HG03025 (cell line): ENCODE measurements around the gene TACC2.

Source experiments
- ATAC-seq: cut with Tn5 transposase; IDR thresholded peaks from one replicate; pipeline ENCODE4 v1.9.1; 2021; ENCODE audit warnings: mild to moderate bottlenecking, moderate library complexity; ENCODE audit not compliant: unreplicated experiment, low FRiP score

TACC2 gene

DNA sequence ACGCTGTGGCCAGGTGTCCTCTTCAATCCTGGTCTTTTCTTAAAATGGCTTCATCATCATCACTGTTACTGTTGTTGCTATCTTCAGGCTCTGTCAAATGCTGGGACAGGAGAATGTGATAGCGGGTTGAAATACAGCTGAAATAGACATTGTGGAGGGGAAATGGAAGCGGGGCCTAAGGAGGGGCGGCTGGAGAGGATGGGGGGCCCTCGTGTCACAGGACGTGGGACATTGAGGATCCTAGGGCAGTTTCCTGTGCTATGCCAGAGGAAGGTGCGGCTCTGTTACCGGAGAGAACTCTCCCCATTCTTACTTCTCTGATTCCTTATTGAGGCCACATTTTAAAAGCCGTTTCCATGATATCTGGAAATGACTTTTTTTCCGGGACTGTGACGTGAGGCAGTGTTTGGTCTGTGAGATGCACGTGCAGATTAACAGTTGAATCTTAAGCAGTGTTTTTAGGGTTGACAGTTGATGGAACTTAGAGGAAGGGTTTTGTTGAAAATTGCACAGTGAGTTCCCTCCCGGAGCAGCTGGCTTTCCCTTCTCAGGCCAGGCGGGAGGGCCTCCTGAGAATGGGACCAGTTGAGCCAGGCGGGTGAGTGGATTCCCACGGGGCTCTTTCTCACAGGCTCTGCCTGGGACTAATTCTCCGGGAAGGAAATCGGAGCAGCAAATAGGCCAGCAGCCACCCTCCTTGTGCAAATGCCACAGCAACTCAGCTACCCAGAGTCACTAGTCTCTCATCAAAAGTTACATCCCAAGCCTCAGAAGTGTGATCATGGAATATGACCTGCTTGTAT is 125.2 kb downstream of the TACC2 start:
- ATAC-seq: no peak

DNA sequence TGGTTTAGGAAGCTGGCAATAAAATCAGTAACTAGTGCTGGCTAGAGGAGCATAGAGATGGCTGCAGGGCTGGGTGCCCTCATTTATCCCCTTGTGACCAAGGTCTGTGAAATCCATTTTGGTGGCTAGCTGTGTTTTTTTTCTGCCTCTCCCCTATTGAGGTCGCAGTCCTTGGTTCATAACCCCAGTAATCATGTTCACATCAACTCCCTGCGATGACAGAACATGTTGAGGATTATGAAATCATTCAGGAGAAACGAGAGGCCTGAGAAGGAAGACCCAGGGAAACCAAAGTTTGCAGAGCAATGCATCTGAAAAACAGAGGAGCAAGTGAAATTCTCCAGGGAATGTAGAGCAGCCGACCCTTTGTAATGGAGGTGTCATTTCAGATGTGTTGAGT is 126.9 kb downstream of the TACC2 start:
- ATAC-seq: no peak

DNA sequence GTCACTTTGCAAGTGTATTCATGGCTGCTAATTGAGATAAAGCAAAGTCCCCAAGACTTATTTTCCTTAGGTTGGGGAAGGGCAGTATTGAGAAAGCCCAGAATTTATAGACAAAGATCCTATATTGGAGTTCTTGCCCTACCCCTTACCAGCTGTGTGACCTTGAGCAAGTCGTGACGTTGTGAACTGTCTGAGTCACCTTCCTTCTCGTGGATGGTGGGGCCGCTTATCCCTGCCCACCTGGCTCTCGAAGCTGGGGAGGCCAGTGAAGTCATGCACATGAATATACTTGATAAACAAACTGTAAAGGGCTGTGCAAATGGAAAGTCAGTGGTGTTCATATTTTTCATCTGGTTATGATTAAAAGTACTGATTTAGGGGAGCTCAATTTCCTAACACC is 127.4 kb downstream of the TACC2 start:
- ATAC-seq: no peak

DNA sequence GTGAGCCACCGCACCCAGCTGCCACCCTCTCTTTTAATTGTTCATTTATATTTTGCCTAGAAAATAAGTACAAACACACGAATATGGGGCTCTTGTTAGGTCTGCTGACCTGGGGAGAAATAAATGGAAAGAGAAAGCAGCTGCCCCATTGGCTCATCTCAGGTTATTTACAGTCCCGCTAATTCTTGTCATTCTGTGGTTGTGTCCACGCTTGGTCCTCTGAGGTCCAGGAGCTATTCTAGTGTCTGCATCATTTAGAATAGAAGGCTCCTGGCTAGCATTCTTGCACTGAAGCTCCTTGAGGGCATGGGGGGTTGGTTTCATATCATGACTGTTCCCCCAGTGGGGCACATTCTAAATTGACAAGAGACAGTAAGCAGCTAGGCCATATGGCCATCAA is 128.5 kb downstream of the TACC2 start:
- no peak for ATAC-seq

DNA sequence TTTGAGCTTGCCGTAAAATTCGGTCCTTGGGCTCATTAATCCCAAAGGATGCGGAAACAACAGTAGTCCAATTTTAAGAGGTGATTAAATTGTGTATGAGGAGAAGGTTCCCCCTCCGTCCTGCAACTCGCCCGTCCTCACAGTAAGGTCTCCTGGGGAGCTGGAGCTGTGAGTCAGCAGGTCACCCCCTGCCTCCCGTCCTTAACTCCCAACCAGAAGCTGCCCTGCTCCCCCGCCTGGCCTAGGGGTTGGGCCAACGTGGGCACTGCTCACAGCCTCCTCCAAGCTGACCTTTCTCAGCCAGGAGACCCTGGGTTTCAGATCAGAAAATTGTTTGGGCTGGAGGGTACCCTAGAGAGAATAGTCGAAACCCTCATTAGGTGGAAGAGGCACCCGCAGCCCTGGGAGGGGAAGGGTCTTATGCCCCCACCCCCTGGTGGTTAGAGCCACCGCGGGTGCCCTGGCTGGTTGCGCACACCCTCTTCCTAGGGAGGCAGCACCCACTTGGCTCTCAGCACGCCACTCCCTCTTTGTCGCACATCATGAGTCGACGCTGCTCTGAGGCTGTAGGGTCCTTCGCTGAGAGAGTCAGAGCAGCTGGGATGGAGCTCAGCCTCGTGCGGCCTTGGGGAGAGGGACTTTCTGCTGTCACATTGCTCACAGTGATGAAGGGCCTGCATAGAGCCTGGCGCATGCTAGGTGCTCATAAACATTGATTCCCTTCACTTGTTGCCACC is 131.2 kb downstream of the TACC2 start:
- ATAC-seq: no peak

DNA sequence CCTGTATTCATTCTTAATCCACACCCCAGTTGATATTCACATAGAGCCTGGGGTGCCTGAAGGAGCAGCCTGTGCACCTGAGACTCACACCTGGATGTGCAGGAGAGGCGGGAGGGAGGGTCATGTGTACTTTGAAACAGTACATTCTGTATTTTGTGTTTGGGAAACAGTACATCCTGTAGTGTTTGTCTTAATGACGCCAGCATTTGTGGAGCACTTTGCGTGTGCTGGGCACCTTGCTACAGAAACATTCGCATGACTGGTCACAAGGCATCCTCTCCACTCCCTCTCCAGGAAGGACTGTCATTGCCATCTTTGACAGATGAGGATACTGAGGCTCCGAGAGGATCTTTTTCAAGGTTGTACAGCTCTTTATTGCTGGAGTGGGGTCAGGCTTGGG is 132.1 kb downstream of the TACC2 start:
- ATAC-seq: no peak

DNA sequence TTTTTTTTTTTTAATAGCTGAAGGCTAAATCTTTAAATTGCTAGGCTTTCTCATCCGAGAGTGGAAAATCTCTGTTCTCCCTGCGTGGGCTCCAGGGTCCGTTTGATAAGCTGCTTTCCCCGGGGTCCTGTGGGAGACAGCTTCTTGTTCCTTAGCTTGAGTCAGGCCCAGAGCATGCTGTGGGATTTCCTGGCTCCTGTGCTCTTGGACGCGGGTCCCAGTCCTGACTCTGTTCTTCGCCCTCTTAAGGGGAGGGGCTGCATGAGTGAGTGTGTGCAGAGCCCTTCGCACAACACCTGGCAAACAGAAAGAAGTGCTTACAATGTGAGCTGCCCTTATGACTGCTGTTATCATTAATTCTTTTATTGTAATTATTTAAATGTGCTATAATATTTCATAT is 133.5 kb downstream of the TACC2 start:
- no peak for ATAC-seq

DNA sequence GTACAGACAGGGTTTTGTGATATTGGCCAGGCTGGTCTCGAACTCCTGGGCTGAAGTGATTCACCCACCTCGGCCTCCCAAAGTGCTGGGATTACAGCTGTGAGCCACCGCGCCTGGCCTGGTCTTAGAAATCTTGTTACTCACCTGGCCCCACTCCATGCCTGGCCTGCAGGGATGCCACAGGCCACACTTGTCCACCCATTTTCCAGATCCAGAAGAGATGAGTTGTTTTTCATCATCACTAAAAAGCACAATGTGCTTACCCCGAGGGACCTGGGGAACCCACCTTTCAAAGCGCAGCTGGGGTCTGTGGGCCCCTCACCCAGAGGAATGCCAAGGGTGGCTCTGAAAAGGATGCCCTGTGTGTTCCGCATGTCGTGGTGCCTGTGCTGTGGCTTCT is 134.2 kb downstream of the TACC2 start:
- ATAC-seq: no peak

DNA sequence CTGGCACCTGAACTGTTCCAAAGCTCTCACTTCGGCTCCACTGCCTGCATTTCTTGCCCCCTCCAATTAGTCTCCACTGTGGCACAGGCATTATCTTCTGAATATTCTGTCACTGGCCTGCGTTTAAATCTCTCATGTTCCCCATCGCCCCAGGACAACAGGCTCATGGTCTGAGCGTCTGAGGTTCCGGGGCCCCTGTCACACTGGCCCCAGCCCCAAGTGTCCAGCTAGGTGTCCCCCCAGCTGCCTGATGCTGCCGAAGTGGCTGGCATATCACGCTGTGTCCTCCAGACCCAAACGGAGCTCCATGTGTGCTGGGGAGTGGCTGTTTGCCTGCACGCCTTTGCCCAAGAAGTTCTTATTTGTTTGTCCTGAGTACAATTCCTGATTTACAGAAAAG is 135.4 kb downstream of the TACC2 start:
- no peak for ATAC-seq

DNA sequence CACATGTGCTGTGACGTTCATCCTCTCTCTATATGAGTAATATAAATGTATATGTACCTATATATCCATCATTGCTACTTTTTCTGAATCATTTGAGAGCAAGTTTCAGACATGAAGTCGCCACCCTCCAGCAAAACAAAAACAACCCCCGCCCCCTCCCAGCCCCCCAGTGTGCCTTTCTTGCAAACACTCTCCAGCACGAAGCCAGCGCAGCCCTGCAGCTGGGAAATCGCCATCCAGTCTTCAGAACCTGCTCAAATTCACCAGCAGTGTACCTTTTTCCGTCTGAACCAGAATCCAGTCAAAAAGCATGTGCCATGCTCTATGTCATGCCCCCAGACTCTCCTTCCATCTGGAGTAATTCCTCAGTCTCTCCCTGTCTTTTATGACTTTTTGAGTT is 135.8 kb downstream of the TACC2 start:
- ATAC-seq: no peak

DNA sequence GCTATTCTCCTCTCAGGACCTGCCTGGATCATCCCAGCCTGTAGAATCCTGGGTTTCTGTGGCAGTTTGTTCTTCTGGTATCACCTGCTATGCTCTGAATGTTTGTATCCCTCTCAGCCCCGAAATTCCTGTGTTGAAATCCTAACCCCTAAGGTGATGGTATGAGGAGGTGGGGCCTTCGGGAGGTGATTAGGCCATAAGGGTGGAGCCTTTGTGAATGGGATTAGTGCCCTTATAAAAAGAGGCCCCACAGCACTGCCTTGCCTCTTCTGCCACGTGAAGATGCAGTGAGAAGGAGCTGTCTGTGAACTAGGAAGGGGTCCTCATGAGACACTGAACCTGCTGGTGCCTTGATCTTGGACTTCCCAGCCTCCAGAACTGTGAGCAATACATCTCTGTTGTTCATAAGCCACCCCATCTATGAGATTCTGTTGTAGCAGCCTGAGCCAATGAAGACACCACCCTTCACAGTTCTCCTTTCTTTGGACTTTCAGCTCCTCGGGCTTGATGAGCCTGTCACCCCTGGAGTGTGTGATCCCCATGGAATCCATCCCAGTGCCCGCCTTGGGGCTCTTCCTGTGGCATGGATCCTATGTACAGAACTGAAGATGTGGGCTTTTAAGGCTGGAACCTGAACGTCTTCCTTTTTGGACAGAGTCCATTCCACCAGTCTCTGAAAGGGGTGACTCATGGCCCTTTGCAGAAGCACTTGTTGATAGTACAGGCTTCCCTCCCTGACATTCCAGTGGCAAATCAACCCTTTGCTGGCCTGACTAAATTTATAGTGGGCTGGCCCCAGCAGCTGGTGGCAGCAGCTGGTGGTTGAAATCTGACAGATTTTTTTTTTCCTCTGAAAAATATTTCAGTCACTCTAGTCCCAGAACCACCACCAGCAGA is 138.0 kb downstream of the TACC2 start:
- no peak for ATAC-seq

DNA sequence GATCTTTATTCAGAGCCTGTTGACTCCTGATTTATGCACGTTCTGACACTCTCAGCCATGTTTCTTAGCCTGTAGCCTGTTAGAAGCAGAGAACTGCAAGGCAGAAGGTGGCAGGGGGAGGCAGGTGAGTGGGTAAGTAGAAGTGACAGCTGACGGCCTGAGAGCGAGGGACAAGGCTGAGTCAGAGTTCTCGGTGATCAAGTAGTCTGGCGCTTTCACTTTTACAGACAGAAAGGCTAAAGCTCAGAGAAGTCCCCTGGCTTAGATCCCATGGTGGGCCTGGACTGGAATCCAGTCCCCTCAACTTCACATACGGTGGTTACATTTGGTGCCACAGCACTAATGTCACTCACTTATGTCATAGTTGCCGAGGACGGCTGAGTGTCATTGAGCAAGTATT is 139.0 kb downstream of the TACC2 start:
- ATAC-seq: no peak

DNA sequence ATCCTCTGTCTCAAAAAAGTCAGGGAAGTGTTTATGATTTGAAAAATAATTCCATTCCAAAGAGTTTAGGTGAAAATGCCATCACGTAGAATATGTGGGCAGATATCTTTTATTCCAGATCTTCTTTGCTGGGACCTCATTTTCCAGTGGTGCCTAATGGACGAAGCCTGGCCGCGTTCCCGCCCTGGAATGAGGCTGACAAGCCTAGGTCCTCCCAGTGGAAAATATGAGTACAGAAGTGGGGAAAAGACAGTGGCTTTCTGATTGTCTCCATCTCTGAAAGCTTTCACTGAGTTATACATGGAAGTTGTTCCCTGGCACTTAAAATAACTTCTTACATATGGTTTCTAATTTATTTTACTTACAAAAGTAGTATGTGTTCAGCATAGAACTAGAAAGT is 139.4 kb downstream of the TACC2 start:
- ATAC-seq: no peak

DNA sequence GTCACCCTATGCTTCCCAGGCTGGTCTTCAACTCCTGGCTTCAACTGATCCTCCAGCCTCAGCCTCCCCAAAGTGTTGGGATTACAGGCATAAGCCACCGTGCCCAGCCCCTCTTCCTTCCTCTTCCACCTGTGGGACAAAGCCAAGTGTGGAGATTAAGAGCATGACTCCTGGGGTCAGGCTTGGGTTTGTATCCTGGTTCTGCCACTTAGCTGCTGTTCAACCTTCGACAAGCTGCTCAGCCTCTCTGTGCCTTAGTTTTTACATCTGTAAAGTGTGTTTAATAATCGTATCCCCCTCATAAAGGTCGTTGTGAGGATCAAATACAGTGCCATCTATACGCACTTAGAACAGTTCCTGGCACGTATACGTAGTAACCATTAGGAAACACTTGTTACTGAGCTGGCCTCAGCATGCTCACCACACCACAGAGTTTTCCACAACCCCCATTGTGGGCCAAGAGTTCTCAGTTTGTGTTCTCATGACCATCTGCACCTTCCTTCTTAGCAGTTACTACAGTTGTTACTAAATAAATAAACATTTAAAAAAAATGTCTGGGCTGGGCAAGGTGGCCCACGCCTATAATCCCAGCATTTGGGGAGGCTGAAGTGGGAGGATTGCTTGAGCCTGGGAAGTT is 141.6 kb downstream of the TACC2 start:
- ATAC-seq: no peak

DNA sequence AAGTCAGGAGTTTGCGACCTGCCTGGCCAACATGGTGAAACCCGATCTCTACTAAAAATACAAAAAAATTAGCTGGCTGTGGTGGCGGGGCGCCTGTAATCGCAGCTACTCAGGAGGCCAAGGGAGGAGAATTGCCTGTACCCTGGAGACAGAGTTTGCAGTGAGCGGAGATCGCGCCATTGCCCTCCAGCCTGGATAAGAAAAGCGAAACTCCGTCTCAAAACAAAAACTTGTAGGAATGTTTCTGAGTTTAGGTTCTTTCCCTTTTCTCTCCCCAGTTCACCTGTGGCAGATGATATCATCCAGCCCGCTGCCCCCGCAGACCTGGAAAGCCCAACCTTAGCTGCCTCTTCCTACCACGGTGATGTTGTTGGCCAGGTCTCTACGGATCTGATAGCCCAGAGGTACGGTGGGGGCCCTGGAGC is 143.4 kb downstream of the TACC2 start:
- no peak for ATAC-seq

DNA sequence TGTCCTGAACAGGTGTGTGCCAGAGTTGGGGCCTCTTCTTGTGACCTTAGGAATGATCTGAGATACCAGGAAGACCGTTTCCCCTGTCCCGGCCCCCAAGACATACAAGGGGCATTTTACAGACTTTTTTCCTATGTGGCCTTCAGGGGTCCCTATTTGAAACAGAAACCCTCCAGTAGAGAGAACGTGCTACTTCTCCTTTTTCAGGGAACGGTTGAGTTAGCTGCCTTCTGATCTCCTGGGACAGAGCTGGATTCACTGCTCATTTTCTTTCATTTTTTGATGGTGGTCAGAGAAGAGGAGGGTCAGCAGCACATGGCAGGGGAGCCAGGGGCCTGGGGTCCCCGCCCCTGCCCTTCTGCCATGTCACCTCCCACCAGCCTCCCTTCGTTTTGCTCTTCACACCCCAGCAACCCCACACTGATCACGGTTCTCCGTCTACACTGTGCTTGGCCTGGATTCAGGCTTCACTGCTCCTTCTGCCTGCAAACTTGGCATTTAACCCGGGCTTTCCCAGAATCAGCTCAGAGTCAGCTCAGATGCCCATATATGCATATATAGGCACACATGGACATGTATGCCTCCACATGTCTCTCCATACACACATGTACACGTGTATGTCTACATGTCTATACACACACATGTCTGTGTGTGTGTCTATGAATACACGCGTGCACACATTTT is 144.1 kb downstream of the TACC2 start:
- ATAC-seq: no peak

DNA sequence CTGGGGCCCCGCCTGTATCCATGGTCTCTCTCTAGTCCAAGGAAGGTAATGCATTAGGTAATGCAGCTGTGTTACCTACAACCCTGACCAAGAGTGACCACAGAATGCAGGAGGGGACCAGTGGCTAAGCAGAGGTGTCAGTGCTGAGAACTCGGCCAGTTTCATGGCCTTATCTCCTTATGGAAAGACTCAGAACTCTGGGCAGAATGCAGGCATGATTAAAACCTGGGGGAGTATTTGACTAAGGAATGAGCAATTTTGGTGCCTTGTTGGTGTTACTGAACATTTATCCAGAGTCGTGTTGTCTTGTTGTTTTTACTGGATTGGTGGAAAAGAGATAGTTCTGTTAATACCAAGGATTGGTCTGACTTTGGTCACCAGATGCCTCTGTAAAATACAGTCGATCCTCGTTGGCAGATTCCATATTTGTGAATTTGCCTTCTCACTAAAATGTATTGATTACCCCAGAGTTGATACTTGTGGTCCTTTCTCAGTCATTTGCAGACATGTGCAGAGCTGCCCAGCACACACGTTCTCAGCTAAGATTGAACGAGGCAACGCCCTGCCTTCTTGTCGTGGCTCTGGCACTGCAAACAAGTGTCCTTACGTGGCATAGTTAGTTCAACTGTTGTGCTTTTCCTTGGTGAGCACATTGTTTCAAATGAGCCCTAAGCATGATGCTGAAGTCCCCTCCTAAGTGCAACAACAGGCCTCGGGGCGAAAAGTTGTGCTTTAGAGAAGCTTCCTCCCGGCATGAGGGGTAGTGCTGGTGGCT is 146.5 kb downstream of the TACC2 start:
- ATAC-seq: no peak

DNA sequence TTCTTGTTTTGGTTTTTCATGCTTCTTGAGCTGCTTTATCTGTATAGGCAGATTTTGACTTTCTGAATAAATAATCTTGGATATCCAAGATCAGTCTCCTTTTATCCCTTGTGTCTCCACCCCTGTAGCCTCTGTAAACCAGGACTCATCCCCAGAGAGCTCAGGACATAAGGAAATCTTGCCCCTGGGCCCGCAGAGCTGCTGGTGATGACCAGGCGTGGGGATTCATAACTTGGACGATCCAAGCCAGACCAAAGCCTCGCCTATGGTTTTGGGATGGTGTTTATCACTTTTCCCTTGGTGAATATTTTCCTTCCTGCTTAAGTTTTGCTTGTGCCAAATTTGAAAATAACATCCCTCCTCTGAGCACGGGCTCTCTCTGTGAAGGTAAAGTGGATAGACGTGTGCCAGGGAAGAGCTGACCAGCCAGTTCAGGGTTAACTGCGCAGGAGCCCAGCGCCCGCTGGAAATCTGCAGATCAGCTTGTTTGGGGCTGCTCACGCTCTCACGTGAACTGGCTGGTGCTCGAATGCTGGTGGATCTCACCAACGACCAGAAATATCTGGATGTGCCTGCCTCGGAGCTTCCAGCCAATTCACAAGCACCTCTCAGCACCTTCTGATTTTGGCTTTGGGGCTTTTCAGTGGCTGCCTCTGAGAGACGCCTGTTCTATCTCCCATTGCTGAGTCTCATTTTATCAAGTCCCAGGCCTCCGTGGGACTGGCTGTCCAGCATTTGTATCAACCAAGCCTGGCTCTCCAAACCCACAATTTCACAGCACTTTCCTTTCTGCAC is 150.1 kb downstream of the TACC2 start:
- no peak for ATAC-seq
